ENCODE measurements around the gene C10orf120.

C10orf120 gene

DNA sequence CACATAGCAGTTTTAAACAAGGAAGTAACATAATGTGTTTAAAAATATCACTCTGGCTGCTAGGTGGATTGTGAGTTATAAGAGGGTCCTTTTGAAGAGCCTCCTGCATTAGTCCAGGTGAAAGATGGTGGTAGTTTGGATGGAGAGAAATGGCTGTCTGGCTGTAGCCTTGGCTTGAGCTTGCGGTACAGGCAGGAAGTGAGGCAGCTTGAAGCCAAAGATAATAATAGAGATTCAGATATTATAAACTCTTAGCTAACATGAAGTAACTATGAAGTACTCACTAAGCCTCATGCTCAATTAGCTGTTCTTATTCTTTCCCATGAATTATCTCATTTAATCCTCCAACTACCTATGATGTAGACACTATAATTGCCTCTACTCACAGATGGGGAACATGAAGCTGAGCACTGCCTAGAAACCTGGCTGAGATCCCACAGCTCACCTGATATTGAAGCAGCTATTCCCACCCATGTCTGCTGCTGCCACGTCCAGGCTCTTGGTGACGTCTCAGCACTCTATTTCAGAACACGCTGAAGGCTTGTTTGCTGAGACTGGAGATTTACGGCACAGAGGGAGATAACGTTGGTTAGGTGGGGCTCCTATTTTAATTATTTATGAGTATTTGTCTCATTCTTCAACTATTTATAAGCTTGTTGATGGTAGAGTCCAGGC lies 10.4 kb downstream of the C10orf120 start:
- in situ Hi-C loops (cut with MboI; ENCODE audit: low sequenced_read_pairs): no loop called here
- no peaks in the 10 kb centered on the region for H3K27me3 ChIP-seq (ENCODE audit: low read depth)

DNA sequence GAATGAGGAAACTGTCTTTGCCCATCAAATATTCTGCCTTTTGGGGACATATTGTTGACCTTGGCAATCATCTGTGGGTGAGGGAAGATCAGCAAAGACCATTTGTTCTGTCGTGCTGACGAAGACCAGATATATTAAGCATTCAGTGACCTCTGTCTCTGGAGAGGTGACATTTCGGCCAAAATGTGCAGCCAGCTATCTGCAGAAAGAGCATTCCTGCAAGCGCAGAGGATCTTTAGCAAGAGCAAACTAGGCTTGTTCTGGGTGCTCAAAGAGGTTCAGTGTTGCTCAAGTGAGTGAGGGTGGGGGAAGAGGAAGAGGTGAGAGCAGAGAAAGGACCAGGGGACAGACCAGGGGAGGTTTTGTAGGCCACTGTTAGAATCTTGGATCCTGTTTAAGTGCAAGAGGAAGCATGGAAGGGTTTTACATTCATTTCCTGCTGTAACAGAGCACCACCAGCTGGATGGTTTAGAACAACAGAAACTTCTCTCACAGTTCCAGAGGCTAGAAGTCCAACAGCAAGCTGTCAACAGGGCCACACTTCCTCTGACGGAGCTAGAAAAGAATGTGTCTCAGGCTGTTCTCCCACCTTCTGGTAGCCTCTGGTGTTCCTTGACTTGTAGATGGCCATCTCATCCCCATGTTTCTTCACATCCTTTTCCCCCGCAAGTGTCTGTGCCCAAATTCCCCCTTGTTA lies 11.2 kb downstream of the C10orf120 start:
- no peak overlapping the region for H3K4me3 ChIP-seq
- H3K4me1 ChIP-seq: no peaks in the 10 kb centered on the region
- DNase-seq (ENCODE audit: low spot score in 2 of 2): no peak
- in situ Hi-C loops (cut with MboI; ENCODE audit: low sequenced_read_pairs): no loop called here
- no peaks in the 10 kb centered on the region for H3K36me3 ChIP-seq (replicated peaks)
- H3K9me3 ChIP-seq: no peaks in the 10 kb centered on the region
- no peaks in the 10 kb centered on the region for H3K27me3 ChIP-seq (ENCODE audit: low read depth)

More for the DNA sequence above, 10.4 kb downstream of the C10orf120 start:
- Histone ChIP-seq H3K36me3 (replicated peaks) (no peaks in the 10 kb centered on the region), H3K4me1 (no peaks in the 10 kb centered on the region), H3K4me3 (no peak overlapping the region), H3K9me3 (no peaks in the 10 kb centered on the region)
- no peak for DNase-seq (ENCODE audit: low spot score in 2 of 2)

DNA sequence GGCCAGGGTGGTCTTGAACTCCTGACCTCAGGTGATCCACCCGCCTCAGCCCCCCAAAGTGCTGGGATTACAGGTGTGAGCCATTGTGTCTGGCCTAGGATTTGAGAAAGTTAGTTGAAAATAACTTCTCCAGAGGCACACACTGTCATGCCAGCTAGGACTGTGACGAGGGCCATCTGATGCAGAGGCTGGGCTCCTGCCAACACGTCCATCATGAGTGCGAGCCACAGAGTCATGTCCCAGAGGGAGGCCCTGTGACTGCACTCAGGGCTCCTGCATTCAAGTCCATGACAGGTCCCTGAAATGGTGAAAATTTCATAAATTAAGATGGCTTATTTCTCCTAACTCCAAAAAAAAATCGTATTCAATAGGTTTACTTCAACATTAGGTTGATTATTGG lies 17.1 kb downstream of the C10orf120 start:
- H3K27me3 ChIP-seq (ENCODE audit: low read depth): no peaks in the 10 kb centered on the region
- H3K9me3 ChIP-seq: no peaks in the 10 kb centered on the region
- no peak overlapping the region for H3K4me3 ChIP-seq
- H3K4me1 ChIP-seq: no peaks in the 10 kb centered on the region
- DNase-seq (ENCODE audit: low spot score in 2 of 2): no peak
- no peaks in the 10 kb centered on the region for H3K36me3 ChIP-seq (replicated peaks)
- in situ Hi-C loops (cut with MboI; ENCODE audit: low sequenced_read_pairs): no loop called here

DNA sequence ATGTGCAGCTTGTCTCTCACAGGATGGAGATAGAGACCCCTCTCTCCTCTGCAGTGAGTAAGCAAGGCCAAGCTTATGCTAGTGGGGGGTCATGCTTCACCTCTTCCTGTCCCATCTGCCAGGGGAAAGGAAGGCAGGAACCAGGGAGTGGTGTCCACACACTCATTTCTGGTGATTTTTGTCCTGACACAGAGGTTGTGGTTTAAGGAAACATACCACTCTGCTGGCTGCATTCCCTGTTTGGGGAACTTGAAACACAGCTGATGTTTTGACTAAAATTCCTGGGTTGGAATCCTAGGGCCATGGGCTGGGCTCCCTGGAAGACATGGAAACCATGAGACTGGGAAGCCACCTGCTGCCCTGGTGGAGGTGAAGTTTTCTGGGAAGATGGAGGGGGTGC lies 21.4 kb downstream of the C10orf120 start:
- Histone ChIP-seq H3K9me3 (no peaks in the 10 kb centered on the region), H3K36me3 (replicated peaks) (no peaks in the 10 kb centered on the region), H3K27me3 (ENCODE audit: low read depth) (no peaks in the 10 kb centered on the region), H3K4me3 (no peak overlapping the region), H3K4me1 (no peaks in the 10 kb centered on the region)
- in situ Hi-C loops (cut with MboI; ENCODE audit: low sequenced_read_pairs): no loop called here
- no peak for DNase-seq (ENCODE audit: low spot score in 2 of 2)

DNA sequence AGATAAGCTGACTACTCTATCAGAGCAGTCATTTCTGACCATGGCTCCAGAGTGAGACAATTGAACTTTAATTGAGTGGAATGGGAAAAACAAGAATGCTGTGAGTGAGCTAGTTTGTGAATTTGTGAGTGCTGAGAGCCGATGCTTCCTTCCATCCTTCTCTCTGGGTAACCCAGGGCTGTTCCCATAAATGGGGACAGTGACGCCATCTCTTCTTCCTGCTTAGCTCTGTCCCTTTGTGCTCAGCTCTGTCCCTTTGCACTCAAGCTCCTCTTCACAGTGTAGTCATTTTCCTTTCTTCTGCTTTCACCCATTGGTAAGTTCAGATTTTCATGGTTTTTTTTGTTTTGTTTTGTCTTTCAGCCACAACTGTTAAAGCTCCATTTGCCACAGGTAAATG lies 24.4 kb downstream of the C10orf120 start:
- no peaks in the 10 kb centered on the region for H3K27me3 ChIP-seq (ENCODE audit: low read depth)
- in situ Hi-C loops (cut with MboI; ENCODE audit: low sequenced_read_pairs): no loop called here
- no peak overlapping the region for H3K4me3 ChIP-seq
- DNase-seq (ENCODE audit: low spot score in 2 of 2): no peak
- no peaks in the 10 kb centered on the region for H3K36me3 ChIP-seq (replicated peaks)
- H3K4me1 ChIP-seq: no peaks in the 10 kb centered on the region
- no peaks in the 10 kb centered on the region for H3K9me3 ChIP-seq

DNA sequence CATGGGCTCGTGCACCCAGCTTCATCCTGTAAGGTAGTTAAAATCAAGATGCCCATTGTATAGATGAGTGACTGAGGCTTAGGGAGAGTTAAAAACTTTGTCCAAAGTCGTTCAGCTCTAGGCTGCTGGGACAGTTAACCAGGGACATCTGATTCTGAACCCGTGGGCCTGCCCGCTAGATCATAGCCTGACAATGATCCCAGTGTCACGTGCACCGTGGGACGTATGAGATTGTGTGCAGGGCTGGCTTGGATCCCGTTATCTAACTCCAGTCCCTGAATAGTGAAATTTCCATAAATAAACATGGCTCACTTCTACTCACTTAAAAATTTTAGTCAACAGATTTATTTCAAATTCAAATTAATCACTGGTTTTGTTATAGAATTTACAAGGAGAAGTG lies 24.9 kb downstream of the C10orf120 start:
- in situ Hi-C loops (cut with MboI; ENCODE audit: low sequenced_read_pairs): no loop called here
- Histone ChIP-seq H3K4me3 (no peak overlapping the region), H3K9me3 (no peaks in the 10 kb centered on the region), H3K27me3 (ENCODE audit: low read depth) (no peaks in the 10 kb centered on the region), H3K4me1 (no peaks in the 10 kb centered on the region), H3K36me3 (replicated peaks) (no peaks in the 10 kb centered on the region)
- DNase-seq (ENCODE audit: low spot score in 2 of 2): no peak

DNA sequence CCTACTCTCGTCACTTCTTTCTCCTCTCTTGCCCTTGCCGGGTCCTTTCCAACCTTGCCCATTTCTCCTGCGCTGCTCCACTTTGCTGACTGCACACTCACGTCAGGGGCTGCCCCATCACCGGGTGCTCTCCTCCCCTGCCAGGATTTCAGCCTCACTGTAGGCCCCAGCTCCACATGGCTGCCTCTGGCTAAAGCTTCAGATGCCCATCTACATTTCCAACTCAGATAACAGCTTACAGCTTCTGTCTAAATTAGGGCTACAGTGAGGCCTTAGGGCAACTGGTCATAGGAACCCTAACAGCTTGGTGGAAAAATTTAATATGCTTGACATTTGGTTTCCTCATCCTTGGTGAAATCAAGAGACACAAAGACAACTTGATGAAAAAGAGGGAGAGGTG lies 25.9 kb downstream of the C10orf120 start:
- H3K9me3 ChIP-seq: no peaks in the 10 kb centered on the region
- no peaks in the 10 kb centered on the region for H3K27me3 ChIP-seq (ENCODE audit: low read depth)
- H3K4me1 ChIP-seq: no peaks in the 10 kb centered on the region
- DNase-seq (ENCODE audit: low spot score in 2 of 2): no peak
- in situ Hi-C loops (cut with MboI; ENCODE audit: low sequenced_read_pairs): no loop called here
- H3K36me3 ChIP-seq (replicated peaks): no peaks in the 10 kb centered on the region
- no peak overlapping the region for H3K4me3 ChIP-seq

DNA sequence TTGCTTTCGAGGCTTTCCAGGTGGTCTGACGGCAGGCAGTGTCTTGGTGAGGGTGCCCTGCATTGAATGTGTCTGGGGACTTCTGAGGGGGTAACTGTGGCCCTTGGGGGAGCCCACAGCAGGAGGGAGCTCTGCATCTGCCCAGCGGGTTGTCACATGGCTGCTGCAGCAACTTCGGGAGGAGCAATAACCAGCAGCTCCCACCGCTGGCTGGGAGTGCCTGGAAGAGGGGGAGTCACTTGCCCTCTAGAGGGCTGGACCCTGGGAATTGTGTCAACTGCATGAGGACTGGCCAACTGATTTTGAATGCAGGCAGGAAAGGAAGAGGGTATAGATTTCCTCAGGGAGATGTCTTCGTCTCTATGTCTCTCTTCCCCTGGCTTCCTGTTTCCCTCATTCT lies 26.4 kb downstream of the C10orf120 start:
- no peaks in the 10 kb centered on the region for H3K27me3 ChIP-seq (ENCODE audit: low read depth)
- DNase-seq (ENCODE audit: low spot score in 2 of 2): no peak
- H3K4me1 ChIP-seq: no peaks in the 10 kb centered on the region
- no peaks in the 10 kb centered on the region for H3K9me3 ChIP-seq
- no peak overlapping the region for H3K4me3 ChIP-seq
- no peaks in the 10 kb centered on the region for H3K36me3 ChIP-seq (replicated peaks)
- in situ Hi-C loops (cut with MboI; ENCODE audit: low sequenced_read_pairs): no loop called here

DNA sequence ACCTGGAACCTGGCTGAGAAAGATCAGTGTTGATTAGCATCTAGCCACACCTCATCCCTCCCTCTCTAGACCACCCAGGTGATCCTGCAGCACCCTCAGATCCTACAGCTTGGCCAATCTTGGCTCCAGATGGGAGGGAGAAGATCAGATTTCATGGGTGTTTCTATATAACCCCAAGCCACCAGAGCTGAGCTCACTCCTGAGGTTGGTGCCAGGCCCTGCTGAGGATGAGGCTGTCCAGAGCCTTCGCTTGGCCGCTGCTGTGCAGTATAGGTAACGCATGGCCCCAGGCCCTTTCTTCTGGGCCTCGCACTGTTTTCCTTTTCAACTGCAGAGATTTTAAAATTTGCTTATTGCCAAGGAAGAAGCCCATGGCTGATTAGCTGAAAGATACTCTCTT lies 27.0 kb downstream of the C10orf120 start:
- in situ Hi-C loops (cut with MboI; ENCODE audit: low sequenced_read_pairs): no loop called here
- no peaks in the 10 kb centered on the region for H3K36me3 ChIP-seq (replicated peaks)

DNA sequence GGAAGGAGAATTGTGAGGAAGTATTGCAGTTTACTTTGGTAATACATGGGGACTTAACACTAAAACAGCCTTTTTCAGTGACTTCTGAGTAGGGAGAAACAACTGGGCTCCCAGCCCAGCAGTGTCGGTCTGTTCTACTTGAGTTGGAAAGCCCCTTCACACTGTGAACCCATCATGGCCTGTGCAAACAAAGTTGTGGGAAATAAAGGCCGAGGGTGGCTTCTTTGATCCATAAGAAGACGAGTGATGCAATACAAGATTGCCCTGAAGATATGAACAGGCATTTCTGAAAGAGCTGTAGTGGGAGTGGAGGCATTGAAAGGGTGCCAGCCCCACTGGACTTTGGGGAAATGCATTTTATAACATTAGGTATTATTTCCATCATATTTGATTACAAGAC lies 28.3 kb downstream of the C10orf120 start:
- Histone ChIP-seq H3K9me3 (no peaks in the 10 kb centered on the region), H3K36me3 (replicated peaks) (no peaks in the 10 kb centered on the region), H3K27me3 (ENCODE audit: low read depth) (peaks cover 8% of the 10 kb centered on the region), H3K4me3 (no peak overlapping the region), H3K4me1 (no peaks in the 10 kb centered on the region)
- no peak for DNase-seq (ENCODE audit: low spot score in 2 of 2)
- in situ Hi-C loops (cut with MboI; ENCODE audit: low sequenced_read_pairs): no loop called here

More for the DNA sequence above, 27.0 kb downstream of the C10orf120 start:
- no peak overlapping the region for H3K4me3 ChIP-seq
- no peaks in the 10 kb centered on the region for H3K4me1 ChIP-seq
- no peaks in the 10 kb centered on the region; the same call in 1 of the 2 replicates for H3K27me3 ChIP-seq (ENCODE audit: low read depth)
- DNase-seq (ENCODE audit: low spot score in 2 of 2): no peak
- no peaks in the 10 kb centered on the region for H3K9me3 ChIP-seq

DNA sequence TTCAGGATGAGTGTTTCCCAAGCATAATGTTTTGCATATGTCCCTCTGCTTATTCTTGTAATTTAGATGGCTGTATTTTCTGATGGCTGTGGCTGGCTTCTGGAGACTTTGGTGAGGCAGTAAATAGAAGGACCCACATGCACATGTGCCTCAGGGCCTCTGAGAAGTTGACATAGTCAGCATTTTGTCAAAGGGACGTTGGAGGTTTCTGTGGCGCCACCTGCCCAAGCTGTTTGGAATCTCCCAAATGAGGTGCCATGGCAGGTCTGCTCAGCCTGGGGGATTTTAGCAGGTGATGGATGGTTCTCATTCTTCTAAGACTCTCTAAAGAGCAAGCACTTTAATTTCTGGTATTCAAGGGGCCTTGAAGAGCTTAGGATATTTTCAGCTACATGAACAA lies 29.8 kb downstream of the C10orf120 start:
- in situ Hi-C loops (cut with MboI; ENCODE audit: low sequenced_read_pairs): no loop called here
- Histone ChIP-seq H3K27me3 (ENCODE audit: low read depth) (peaks cover 9% of the 10 kb centered on the region), H3K9me3 (no peaks in the 10 kb centered on the region), H3K4me3 (no peak overlapping the region), H3K4me1 (no peaks in the 10 kb centered on the region), H3K36me3 (replicated peaks) (no peaks in the 10 kb centered on the region)
- DNase-seq (ENCODE audit: low spot score in 2 of 2): no peak

DNA sequence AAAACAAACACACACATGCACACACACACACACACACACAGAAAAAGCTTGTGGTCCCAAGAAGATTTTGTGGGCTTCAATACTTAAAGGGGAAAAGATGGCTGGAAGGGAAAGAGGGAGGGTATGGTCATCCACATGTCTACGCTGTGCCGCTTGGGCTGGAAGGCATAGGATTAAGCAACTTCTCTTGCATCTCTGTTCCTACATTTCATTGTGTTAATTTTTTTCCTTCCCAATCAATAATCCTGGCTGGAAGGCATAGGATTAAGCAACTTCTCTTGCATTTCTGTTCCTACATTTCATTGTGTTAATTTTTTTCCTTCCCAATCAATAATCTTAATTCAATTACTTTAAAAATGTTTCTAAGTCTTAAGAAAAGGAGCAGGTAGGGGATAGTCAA lies 30.6 kb downstream of the C10orf120 start:
- in situ Hi-C loops (cut with MboI; ENCODE audit: low sequenced_read_pairs): no loop called here
- no peak for DNase-seq (ENCODE audit: low spot score in 2 of 2)
- no peaks in the 10 kb centered on the region for H3K36me3 ChIP-seq (replicated peaks)
- H3K4me3 ChIP-seq: no peak overlapping the region
- H3K4me1 ChIP-seq: no peaks in the 10 kb centered on the region
- peaks cover 9% of the 10 kb centered on the region for H3K27me3 ChIP-seq (ENCODE audit: low read depth)
- H3K9me3 ChIP-seq: no peaks in the 10 kb centered on the region

DNA sequence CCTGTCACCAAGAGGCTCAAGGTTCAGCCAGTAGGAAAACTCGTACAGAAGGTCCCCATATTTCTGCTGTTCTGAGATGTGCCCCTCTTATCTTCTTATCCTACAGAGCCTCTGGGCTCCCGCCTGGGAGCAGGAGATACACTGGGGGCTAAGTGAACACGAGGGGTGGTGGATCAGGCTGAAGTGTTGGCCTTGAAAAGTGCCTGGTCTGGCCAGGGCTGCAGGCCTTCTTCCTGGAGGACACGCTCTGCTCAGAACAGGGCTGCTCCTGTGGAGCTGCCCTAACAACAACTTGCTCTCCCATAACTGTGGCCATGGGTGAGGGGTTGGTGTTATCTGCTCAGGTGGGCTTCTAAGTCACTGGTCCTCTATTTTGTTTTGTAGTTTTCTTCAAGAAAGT lies 33.7 kb downstream of the C10orf120 start:
- no peaks in the 10 kb centered on the region for H3K4me1 ChIP-seq
- H3K4me3 ChIP-seq: no peak overlapping the region
- no peaks in the 10 kb centered on the region for H3K36me3 ChIP-seq (replicated peaks)
- in situ Hi-C loops (cut with MboI; ENCODE audit: low sequenced_read_pairs): no loop called here
- DNase-seq (ENCODE audit: low spot score in 2 of 2): no peak
- H3K27me3 ChIP-seq (ENCODE audit: low read depth): peaks cover 9% of the 10 kb centered on the region
- H3K9me3 ChIP-seq: no peaks in the 10 kb centered on the region

DNA sequence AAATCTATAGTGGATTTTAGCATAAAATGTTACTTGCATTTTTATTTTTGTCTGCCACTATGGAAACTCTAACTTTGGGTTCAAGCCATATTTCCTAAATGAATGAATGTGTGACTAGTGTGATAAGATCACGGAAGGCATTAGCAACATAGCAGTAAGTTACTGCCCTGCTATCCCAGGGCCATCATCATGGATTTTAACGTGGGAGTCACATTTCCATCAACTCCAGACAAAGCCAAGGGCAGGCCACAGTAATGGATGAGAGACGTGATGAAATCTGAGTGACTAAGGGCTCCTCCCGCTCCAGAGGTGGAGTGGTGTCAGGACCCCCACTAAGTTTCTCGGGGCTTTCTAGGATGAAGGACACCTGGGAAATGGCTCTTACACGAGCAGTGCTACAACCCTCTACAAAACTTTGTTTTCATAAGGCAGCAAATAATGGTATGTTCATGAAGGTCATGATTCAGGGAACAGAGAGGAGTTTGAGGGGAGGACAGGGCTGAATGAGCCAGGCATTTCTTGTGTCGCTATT lies 34.3 kb downstream of the C10orf120 start:
- H3K36me3 ChIP-seq (replicated peaks): no peaks in the 10 kb centered on the region
- H3K9me3 ChIP-seq: no peaks in the 10 kb centered on the region
- in situ Hi-C loops (cut with MboI; ENCODE audit: low sequenced_read_pairs): no loop called here
- no peaks in the 10 kb centered on the region for H3K4me1 ChIP-seq
- peaks cover 9% of the 10 kb centered on the region for H3K27me3 ChIP-seq (ENCODE audit: low read depth)
- H3K4me3 ChIP-seq: no peak overlapping the region
- no peak for DNase-seq (ENCODE audit: low spot score in 2 of 2)

Data from HAP-1 (cell line).